Measurements from ENCODE around the gene PIK3CG.
A peak's percentile ranks its signal among the peaks of the same experiment; 100 is the strongest.

Gene PIK3CG

DNA sequence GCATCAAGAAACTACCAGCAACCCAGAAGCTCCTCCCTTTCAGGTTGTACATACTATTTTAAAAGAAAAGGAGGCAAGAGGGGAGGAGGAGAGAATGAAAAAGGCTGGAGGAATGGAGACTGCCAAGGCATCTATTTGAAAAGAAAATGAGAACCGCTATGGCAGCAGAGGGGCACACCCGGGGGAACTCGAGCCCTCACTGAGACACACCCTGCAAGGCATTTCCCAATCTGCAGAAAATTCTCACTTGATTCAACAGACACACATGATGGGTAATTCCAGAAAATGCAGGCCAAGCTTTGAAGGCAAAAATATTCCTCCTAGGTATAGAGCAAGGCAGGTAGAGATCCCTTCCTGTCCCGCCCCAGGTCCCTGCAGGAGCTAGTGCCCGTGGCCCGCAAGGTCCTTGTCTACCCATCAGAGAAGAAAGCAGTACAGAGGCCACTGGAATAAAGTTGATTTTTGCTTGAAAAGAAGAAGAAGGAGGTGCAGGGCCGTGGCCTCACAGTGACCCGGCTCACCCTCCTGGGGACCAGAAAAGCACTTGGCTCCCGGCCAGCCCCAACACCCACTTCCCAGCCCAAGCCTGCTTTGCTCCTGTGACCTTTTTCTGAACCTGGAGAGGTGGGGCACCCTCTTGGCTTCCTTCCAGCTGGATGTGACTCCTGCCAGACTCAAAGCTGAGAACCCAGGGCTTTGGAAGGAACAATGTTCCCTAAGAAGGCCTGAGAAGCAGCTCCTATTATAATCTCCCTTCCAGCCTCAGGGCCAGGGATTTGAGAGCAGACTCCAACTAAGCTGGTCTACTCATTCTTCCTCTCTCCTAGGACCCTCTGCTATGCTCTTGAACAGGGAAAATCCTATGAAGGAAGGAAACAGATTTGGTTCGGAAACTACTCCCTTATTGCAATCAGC, 6.2 kb upstream of the PIK3CG start:
- no peak for DNase-seq (ENCODE audit: low spot score)

DNA sequence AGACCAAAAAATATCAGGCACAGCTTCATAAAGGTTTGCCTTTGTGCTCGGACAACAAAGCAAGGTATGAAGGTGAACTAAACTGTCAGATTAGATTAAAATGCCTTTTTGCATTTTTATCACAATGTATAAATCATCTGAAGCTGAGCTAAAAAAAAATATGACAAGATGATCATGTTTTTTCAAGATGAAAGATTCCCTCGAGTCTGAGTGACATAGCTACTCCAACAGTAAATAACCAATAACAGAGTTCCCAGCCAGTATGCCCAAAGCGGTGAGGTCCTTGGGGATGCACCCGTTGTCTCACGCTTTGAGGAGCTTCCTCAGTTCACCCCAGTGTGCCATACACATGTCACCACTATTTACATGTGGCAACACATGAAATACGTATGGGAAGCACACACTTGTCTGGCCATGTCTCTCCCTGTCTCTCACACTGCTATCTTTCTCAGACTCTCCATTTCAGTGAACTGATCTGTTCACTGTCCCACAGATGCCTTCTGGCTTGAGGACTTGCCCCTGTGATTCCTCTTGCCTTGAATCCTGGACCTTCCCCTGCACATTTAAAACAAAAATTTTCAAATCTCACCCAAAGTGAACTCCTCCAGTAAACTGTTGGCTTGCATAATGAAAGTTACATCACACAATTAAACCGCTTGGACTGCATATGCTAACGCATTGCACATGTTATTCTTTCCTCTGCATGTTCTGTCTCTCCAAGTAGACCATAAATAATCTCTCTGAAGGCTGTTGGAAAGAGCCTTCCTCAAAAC, 2.6 kb upstream of the PIK3CG start:
- DNase-seq (ENCODE audit: low spot score) = no peak

DNA sequence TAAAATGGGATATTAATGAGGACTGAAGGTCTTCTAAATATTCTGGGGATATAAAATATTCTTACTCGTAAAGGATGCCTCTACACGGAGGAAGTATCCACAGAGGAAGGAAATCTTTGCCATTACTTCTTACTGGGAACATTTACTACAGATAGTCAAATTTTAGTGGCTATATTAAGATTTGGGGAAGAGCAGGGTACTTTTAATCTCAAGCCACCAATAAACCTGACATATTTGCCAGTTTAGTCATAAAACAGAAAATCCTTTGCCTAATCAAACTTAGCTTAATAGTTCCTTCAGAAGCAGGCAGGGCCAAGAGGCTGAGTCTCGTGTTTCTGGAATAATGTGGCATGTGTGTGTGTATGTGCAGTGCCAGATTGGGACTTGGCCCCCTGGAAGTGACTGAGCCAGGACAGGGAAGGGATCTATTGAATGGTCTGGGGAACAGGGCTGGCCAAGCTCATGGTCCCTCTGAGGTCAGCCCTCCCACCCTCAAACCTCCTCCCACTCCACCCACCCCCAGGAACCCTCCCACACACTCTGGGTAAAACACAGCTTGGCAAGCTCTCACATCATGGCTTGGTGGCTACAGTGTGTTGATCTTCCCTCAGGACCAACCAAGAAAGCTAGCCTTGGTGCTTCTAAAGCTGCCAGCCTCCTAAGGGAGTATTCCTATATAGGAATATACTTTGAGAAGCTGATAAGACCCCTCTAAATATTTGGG, 1.6 kb upstream of the PIK3CG start:
- no peak for DNase-seq (ENCODE audit: low spot score)

DNA sequence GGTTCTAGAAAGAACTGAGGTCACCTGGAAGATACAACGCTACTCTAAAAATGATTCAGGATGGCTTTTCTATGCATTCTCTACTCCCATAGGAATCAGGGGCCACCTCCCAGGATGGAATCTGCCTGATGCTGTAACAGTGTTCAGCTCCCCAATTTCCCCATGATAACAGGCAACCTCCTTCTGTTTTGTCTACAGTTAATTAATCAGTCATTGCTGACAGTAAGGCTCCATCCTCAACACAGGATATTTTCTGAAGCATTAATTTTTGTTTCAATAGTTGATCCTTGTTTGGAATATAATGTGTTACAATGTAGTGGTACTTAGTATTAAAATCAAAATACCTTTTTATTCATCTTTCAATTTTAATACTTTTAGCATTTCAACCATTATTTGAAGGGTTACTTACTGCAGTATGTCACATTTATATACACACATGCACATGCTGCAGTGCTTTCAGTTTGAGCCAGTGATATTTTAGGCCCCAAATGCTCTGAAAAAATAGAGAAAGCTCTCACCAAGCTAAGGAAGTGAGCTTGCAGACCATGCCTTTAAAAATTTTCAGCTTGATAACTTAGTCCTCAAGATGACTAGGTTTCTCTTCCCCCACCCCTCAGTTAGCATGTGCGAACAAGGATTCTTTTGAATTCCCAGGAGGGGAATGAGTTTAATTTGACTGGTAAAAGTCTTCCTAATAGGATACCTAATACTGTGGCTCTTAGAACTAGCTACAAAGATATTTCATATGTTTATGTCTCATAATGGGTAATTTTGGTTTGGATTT, 592 bp upstream of the PIK3CG start:
- DNase-seq (ENCODE audit: low spot score) = peak; percentile 7

DNA sequence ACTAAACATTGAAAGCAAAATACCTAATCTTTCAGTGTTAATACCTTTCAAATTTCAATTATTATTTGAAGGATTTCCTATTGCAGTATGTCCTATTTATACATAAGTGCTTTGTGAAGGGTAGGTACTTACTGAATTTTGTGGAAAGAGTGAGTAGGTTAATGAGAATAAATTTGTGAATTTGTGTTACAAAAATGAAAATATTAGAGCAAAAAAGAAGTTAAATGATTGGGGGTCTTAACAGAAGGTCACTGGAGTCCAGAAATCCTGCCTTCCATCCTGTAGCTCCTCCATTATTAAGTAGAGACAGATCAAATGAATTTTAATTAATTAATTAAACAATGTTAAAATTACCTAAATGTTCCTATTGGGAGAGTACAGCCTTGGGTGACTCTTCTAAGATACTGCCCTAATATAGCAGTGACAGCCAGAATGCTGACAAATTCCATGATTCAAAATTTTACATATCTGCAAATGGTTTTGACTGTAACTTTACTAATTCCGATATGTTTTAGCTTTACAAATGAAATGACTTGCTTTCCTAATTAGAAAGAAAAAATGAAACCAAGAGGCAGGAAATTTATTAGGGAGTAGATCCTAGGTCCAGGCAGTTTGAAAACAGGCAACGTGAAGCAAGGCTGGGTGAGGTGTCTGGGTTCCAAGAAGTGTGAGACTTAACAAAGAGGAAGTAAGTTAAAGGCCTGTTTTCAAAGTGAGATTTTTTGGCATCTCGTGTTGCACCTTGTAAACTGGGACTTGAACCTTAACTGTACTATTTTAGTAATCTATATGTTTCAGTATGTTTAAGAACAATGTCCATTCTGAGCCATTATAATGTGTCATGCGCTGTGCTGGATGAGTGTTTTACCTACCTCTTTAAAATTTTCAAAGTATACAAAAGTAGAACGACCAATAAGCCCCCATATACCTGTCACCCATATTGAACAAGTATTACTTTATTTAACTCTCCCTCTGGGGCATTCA, 1.5 kb downstream of the PIK3CG start:
- DNase-seq (ENCODE audit: low spot score) = no peak

DNA sequence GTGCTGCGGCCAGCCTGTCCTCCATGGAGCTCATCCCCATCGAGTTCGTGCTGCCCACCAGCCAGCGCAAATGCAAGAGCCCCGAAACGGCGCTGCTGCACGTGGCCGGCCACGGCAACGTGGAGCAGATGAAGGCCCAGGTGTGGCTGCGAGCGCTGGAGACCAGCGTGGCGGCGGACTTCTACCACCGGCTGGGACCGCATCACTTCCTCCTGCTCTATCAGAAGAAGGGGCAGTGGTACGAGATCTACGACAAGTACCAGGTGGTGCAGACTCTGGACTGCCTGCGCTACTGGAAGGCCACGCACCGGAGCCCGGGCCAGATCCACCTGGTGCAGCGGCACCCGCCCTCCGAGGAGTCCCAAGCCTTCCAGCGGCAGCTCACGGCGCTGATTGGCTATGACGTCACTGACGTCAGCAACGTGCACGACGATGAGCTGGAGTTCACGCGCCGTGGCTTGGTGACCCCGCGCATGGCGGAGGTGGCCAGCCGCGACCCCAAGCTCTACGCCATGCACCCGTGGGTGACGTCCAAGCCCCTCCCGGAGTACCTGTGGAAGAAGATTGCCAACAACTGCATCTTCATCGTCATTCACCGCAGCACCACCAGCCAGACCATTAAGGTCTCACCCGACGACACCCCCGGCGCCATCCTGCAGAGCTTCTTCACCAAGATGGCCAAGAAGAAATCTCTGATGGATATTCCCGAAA, 2.7 kb downstream of the PIK3CG start:
- no peak for DNase-seq (ENCODE audit: low spot score)

DNA sequence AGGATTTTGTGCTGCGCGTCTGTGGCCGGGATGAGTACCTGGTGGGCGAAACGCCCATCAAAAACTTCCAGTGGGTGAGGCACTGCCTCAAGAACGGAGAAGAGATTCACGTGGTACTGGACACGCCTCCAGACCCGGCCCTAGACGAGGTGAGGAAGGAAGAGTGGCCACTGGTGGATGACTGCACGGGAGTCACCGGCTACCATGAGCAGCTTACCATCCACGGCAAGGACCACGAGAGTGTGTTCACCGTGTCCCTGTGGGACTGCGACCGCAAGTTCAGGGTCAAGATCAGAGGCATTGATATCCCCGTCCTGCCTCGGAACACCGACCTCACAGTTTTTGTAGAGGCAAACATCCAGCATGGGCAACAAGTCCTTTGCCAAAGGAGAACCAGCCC, 3.3 kb downstream of the PIK3CG start:
- DNase-seq (ENCODE audit: low spot score) = no peak

DNA sequence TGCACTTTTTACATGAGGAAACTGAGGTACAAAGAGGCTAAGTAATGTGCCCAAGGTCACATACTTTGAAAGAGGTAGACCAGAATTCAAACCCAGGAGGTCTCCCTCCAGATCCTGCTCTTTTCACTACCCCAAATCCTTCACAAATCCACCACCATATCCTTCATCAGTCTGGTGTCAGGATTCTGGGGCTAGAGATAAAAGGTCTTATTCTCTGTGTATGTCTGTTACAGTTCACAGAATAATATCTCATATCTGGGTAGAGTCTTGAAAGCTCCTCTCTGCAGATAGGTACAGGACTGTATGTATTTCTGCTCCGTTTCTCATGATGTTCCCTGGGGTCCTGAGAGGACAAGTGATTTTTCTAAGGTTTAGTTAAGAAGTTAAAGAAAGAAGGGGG, 4.9 kb downstream of the PIK3CG start:
- DNase-seq (ENCODE audit: low spot score) = no peak

DNA sequence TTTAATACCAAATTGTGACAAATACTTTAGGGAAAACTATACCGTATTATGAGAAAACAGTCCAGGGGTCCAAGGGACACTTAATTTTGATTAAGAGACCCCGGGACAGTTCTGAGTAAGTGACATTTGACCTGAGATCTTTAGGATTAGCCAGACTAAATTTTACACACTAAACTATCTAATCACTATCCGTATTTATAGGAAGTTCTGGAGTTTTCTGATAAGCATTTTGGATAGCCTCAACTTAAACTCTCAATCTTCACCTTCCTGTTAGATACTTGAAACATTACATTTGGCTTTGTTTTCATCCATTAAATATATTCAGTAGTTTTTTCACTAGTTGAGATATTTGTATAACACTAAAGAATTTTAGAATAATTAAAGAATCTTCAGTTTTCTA, 5.4 kb downstream of the PIK3CG start:
- DNase-seq (ENCODE audit: low spot score) = no peak

DNA sequence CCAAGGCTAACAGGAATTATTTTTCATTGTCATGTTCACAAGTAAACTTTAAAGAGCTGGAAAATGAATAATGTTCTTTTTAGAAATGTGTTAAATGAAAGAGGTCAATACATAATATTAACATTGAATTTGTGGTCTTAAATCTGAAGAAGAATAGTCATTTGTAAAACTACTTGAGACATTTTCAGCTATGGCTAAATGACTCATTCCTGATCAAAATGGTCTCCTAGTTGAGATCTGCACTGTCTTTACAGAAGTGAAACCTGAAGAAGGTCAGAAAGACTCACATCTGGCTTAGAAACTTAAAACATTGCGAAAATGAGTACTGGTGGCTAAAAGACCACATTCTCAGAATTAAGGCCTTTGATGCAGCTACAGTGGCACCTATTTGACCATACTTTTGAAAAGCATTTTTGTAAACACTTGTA, 5.9 kb downstream of the PIK3CG start:
- no peak for DNase-seq (ENCODE audit: low spot score)

DNA sequence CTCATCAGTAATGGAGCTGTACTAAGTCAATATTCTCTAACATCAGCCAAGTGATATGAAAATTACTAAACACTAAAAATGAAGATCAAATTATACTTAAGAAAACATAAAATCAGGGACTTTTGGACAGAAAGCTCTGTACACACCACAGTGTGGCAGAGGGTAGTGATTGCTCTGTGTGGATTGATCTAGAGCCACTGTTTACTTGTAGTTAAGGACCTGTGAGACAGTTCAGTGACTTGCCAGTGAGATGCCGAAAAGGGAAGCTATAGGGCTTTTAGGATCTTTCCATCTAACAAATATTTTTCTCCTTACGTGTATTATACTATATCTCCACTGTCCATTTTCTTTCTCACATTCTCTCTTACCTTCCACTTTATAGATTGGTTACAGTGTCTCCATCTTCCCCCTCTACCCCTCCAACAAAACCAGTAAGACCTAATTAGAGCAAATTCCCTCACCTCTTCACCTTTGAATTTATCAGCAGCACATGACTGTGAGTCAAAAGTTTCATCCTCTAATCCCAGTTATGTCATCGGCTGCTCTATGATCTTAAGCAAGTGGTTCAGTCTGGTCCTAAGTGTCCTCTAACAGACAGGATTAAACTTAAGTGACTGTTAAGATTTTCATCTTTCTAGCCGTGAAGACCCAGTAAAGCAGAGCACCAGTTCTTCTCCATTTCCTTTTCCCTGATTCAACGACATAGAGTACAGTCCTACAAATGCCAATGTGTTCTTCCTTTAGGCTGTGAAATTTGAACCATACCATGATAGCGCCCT, 6.9 kb downstream of the PIK3CG start:
- DNase-seq (ENCODE audit: low spot score) = no peak

DNA sequence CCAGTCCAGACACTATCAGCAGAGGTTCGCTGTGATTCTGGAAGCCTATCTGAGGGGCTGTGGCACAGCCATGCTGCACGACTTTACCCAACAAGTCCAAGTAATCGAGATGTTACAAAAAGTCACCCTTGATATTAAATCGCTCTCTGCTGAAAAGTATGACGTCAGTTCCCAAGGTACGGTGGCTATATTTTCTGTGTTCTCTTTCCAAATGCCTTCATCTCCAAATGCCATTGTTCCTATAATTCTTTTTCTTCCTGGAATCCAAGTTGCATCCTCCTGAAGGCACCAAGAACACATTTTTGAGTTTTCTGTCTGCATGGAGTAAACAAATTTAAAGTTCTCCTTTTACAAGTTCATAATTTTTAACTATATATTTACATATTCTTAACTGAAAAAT, 7.7 kb downstream of the PIK3CG start:
- no peak for DNase-seq (ENCODE audit: low spot score)

DNA sequence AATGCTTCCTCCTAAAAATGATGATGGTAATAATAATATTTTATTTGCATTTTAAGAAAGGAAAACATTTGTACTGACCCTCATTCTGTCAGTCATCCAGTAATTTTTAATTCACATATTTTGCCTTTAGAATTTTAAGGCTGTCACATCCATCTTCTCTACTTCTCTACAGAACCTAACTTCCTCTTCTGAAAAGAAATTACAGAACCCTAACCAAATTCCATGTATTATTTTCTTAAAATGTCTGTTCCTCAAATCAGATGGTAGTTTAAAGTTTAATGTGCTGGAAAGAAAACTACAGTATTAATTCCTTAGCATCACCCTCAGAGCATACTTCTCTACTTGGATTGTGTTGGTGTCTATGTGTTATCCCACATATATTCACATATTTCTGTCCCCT, 9.0 kb downstream of the PIK3CG start:
- DNase-seq (ENCODE audit: low spot score) = no peak

DNA sequence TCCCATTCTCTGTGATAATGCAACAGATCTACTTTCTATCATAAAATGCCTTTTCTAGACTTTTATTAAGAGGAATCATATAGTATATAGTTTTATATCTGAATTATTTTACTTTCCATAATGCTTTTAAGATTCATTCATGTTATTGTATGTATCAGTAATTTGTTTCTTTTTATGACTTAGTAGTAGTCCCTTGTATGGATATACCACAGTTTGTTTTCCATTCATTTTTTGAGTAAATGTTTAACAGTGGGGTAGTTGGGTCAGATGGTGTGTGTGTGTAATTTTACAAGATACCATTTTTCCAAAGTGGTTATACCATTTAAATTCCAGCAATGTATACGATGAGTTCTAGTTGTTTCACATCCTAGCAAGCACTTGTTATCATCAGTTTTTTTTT, 10.4 kb downstream of the PIK3CG start:
- DNase-seq (ENCODE audit: low spot score) = no peak

DNA sequence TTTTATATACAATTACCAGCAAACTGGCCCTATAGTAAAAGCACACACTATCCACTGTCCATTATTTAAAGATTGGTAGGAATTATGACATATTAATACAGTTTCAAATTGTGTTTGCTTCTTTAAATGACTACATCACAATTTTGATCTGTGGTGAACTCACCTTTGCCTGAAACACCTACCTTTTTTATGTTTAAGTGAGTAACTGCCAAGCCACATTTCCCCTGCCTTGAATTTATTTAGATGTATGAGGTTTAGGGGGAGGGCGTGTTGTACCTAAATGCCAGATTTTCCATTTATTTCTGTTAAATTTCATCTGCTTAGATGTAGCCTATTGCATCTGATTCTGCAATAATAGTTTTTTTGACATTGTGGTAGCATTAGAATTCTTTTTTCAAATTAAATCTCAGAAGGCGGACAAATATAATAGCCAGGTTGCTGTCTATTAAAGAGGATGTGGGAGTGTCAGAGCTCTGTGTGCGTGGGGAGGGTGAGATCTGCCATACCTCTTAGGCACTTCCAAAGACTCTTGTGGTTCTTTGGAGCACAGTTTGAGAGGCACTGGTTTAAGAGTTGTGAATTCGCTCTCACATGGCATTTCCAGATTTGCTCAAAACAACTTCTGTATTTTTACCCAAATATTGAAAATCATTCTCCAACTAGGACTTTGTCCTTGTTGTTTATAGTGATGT, 13.8 kb downstream of the PIK3CG start:
- no peak for DNase-seq (ENCODE audit: low spot score)

DNA sequence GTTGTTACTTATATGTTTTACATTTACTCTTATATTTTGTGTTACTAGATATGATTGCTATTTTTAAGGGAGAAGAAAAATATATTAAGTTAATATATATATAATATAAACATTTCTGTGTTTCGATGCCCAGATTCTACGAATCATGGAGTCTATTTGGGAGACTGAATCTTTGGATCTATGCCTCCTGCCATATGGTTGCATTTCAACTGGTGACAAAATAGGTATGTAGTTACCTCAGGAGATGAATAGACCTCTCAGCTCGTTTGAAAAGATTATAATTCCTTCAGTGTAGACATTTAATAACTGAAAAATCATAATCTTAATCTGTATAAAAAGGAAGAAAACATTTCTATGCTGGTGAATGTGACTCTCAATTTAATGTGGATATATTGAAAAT, 16.9 kb downstream of the PIK3CG start:
- no peak for DNase-seq (ENCODE audit: low spot score)

DNA sequence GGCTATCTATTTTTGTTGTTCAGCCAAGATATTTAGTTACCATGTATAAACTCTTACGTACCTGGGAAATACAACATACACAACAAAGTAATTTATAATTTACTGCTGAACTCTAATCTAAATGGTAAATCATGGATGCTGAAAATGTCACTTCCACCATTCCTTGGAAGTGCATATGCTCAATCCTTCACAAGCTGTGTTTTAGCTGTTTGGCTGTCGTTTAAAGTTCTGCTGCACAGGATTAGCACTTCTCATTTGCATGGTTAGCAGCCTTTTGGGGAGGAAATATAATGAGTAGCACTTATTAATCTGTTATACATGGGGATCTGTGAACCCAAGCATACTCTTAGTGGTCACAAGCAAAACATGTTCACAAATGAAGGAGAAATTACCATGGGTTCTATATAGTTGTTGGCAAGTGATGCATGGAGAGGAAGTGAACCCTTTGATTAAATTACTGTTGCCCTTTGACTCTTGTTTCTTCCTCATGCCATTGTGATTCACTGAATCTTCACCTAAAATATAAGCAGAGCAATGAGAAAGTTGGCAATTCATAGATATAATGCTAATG, 18.5 kb downstream of the PIK3CG start:
- DNase-seq (ENCODE audit: low spot score) = no peak

DNA sequence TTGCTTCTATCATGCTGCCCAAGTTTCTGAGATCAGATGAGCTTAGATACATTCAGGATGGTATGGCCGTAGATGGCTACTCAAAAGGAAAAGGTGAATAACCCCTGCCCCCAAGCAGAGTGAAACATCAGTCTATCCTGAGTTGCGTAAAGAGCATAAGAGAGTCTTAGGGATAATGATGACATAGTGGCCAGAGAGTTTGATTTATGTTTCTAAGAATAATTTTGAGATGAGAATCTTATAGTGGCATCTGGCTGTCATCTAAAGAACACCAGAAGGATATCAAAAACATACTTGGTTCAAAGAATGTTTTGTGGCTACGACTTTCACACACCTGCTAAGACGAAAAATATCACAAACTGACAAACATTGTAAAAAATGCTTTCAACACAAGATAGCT, 20.6 kb downstream of the PIK3CG start:
- no peak for DNase-seq (ENCODE audit: low spot score)

Data from hepatic stellate cell (primary cell).